Stimulated activated CD8-positive, alpha-beta memory T cell treated with anti-CD3 and anti-CD28 coated beads, Interleukin-4, amount 100 ng/mL, for 4 hours (primary cell): Measurements from ENCODE around the gene HSCB.
"Not testable (repeated sequence)": the region's sequence is repeated elsewhere in the genome, so short reads cannot be mapped to it uniquely, and the experiment has no call there.

Source experiments
- DNase-seq, 2 donors: peaks; one replicate each; pipeline ENCODE4 v3.0.0-alpha.2; 2020; ENCODE audit warnings: low read depth in 2 of 2, low spot score in 1 of 2

Gene HSCB

GRCh38 chr22:28741785-28742561, at the start of gene HSCB, which contains the start of gene CHEK2:
Gene HSCB, plus strand, starts transcription at chr22:28742039. Its CDS starts 57 bp downstream, at chr22:28742096.
Gene CHEK2, minus strand, starts transcription at chr22:28741820. Its CDS starts 7,099 bp downstream, at chr22:28734721.
- peak; percentile 91 to 98 for DNase-seq

GRCh38 chr22:28693041-28693760, 48.6 kb upstream of the HSCB start:
- DNase-seq = not testable (repeated sequence)

- no peak for DNase-seq
Observed at GRCh38 chr22:28702891-28703290, 38.9 kb upstream of the HSCB start.

GRCh38 chr22:28703436-28703835, 38.4 kb upstream of the HSCB start:
- no peak for DNase-seq

GRCh38 chr22:28706845-28707244, 35.0 kb upstream of the HSCB start:
- no peak for DNase-seq

- no peak for DNase-seq
Observed at GRCh38 chr22:28710107-28710506, 31.7 kb upstream of the HSCB start.

GRCh38 chr22:28710576-28711191, 31.2 kb upstream of the HSCB start:
- DNase-seq = no peak

- DNase-seq = no peak
Observed at GRCh38 chr22:28711341-28711740, 30.5 kb upstream of the HSCB start.

- DNase-seq = no peak
Observed at GRCh38 chr22:28711820-28712777, 29.7 kb upstream of the HSCB start.

- no peak for DNase-seq
Observed at GRCh38 chr22:28714043-28714628, 27.7 kb upstream of the HSCB start.

- DNase-seq = no peak
Observed at GRCh38 chr22:28715611-28716010, 26.2 kb upstream of the HSCB start.

GRCh38 chr22:28716686-28717085, 25.2 kb upstream of the HSCB start:
- no peak for DNase-seq

- no peak for DNase-seq
Observed at GRCh38 chr22:28718044-28718443, 23.8 kb upstream of the HSCB start.

GRCh38 chr22:28728002-28728401, 13.8 kb upstream of the HSCB start:
- no peak for DNase-seq

GRCh38 chr22:28728621-28729313, 13.1 kb upstream of the HSCB start:
- no peak for DNase-seq

GRCh38 chr22:28730179-28730578, 11.7 kb upstream of the HSCB start:
- no peak for DNase-seq

GRCh38 chr22:28734393-28734792, 7.4 kb upstream of the HSCB start:
- DNase-seq = no peak

GRCh38 chr22:28736301-28737155, 5.3 kb upstream of the HSCB start:
- DNase-seq = no peak

- DNase-seq = no peak
Observed at GRCh38 chr22:28737701-28738100, 4.1 kb upstream of the HSCB start.
